Mesothelial cell of epicardium (in vitro differentiated cells): ENCODE measurements around the gene ATAD2B. TPM values are rescaled to one million over a fixed set of nuclear protein-coding genes. Genes with fewer than 3 reads are reported as not detected.
"Not testable (repeated sequence)": the region's sequence is repeated elsewhere in the genome, so short reads cannot be mapped to it uniquely, and the experiment has no call there.

Experiments
- DNase-seq, 2 experiments: peaks; one replicate each; pipeline ENCODE4 v3.0.0; 2021; ENCODE audit warnings: low spot score in 2 of 2; ENCODE audit not compliant: unreplicated experiment in 2 of 2
- H3K27ac Mint-ChIP-seq: 2 replicates; pipeline ENCODE4 v1.8.0; 2021; ENCODE audit warnings: mixed read lengths
- H3K27me3 Mint-ChIP-seq: 2 replicates; pipeline ENCODE4 v1.8.0; 2021; ENCODE audit warnings: low read depth, mixed read lengths
- H3K36me3 Mint-ChIP-seq: 2 replicates; pipeline ENCODE4 v1.8.0; 2021; ENCODE audit warnings: mixed read lengths
- H3K4me1 Mint-ChIP-seq: 2 replicates; pipeline ENCODE4 v1.8.0; 2021; ENCODE audit warnings: mixed read lengths
- H3K4me3 Mint-ChIP-seq: 2 replicates; pipeline ENCODE4 v1.8.0; 2021; ENCODE audit warnings: mild to moderate bottlenecking, moderate library complexity, mixed read lengths
- H3K9me3 Mint-ChIP-seq: 2 replicates; pipeline ENCODE4 v1.8.0; 2021; ENCODE audit warnings: mixed read lengths
- total RNA-seq: library from RNA; stranded (reverse); gene quantifications from 3 replicates; pipeline ENCODE4 v1.2.1, GENCODE V29; 2021
- TF ChIP-seq, protein P1 (sequence below): fragments of 200-600 bp; sonication (generic); IDR thresholded peaks from one replicate; pipeline ENCODE4 v1.5.0; 2021; ENCODE audit warnings: antibody characterized with exemption; ENCODE audit not compliant: unreplicated experiment

ATAD2B gene
- total RNA-seq, 1 donor from 2014 or later, result 35.6 TPM

DNA sequence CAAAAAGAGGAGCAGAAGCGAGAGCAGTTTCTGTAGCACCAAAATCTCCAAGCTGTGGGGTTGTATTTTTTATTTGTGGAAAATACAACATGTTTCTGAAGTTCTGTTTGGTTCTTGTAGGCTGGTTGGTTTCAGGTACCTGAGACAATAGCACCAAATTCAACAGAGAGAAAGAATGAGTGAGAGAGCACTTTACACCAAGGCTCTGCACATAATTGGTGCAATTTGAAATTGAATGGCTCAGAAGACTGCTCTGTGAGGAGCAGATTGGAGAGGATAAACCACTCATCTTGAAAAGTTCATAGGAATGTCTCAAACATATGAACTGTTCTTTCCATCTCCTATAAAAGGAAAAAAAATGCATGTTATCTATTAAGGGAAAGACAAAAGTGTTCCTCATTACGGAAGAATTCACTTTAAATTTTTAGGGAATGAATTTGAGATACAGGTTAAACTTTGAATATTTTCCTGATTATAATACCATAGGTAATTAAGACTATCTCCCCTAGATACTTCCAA is 175.1 kb downstream of the ATAD2B start:
- no peak overlapping the region for H3K27ac Mint-ChIP-seq
- TF ChIP-seq, protein P1, sequence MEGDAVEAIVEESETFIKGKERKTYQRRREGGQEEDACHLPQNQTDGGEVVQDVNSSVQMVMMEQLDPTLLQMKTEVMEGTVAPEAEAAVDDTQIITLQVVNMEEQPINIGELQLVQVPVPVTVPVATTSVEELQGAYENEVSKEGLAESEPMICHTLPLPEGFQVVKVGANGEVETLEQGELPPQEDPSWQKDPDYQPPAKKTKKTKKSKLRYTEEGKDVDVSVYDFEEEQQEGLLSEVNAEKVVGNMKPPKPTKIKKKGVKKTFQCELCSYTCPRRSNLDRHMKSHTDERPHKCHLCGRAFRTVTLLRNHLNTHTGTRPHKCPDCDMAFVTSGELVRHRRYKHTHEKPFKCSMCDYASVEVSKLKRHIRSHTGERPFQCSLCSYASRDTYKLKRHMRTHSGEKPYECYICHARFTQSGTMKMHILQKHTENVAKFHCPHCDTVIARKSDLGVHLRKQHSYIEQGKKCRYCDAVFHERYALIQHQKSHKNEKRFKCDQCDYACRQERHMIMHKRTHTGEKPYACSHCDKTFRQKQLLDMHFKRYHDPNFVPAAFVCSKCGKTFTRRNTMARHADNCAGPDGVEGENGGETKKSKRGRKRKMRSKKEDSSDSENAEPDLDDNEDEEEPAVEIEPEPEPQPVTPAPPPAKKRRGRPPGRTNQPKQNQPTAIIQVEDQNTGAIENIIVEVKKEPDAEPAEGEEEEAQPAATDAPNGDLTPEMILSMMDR, result no peak
- no peaks in the 10 kb centered on the region for H3K9me3 Mint-ChIP-seq
- peaks cover 25% of the 10 kb centered on the region for H3K4me1 Mint-ChIP-seq
- no peak overlapping the region for H3K4me3 Mint-ChIP-seq
- no peaks in the 10 kb centered on the region for H3K27me3 Mint-ChIP-seq
- no peak for DNase-seq
- peaks cover 24% of the 10 kb centered on the region for H3K36me3 Mint-ChIP-seq

DNA sequence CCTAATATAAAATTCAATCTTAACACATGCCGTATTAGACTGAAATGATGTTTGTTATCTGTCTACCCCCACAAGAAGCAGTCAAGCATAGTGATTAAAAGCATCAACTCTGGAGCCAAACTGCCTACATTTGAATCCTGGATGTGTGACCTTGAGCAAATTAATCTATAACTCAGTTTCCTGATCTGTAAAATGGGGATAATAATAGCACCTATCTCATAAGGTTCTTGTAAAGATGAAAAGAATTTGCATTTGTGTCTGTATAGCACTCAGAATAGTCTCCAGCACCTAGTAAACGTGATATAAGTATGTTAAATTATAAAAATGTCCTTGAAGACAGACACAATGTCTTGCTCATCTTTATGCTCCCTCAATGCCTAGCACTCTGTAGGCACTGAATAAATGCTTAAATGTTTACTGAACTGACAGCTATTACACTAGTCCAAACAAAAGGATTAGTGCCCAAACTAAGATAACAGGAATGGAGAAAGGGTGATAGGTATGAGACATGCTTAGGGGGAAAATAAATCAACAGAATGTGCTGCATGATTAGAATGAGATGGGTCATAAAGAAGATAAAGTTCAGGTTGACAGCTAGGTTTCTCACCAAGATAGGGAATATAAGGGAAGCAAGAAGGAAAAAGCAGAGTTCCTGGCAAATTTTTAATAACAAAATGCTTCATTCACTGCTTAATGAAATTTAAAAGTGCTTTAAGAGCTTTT is 180.6 kb downstream of the ATAD2B start:
- H3K4me3 Mint-ChIP-seq, result no peak overlapping the region
- no peak for DNase-seq
- H3K27ac Mint-ChIP-seq, result no peak overlapping the region
- H3K36me3 Mint-ChIP-seq, result peaks cover 16% of the 10 kb centered on the region
- H3K27me3 Mint-ChIP-seq, result no peaks in the 10 kb centered on the region
- H3K4me1 Mint-ChIP-seq, result no peaks in the 10 kb centered on the region
- TF ChIP-seq, protein P1, result no peak
- no peaks in the 10 kb centered on the region for H3K9me3 Mint-ChIP-seq

DNA sequence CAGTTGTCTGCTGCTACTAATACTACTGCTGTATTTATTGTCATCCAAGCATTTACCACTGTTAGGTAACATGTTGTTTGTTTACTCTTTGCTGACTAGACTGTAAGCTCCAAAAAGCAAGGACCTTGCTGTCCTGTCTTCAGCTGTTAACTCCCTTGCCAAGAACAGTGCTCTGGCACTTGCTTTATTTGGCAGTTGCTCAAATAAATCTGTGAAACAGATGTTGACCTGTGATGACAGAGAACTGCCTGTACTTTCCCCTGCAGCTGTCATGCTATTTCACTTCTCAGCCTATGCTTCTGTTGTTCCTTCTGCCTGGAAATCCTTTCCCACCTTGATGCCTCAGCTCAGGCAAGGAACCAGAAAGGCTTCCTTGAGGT is 181.2 kb downstream of the ATAD2B start:
- Mint-ChIP-seq H3K36me3 (peaks cover 16% of the 10 kb centered on the region), H3K4me1 (no peaks in the 10 kb centered on the region), H3K9me3 (no peaks in the 10 kb centered on the region), H3K4me3 (no peak overlapping the region), H3K27me3 (no peaks in the 10 kb centered on the region), H3K27ac (no peak overlapping the region)
- no peak for DNase-seq
- TF ChIP-seq, protein P1, result no peak

DNA sequence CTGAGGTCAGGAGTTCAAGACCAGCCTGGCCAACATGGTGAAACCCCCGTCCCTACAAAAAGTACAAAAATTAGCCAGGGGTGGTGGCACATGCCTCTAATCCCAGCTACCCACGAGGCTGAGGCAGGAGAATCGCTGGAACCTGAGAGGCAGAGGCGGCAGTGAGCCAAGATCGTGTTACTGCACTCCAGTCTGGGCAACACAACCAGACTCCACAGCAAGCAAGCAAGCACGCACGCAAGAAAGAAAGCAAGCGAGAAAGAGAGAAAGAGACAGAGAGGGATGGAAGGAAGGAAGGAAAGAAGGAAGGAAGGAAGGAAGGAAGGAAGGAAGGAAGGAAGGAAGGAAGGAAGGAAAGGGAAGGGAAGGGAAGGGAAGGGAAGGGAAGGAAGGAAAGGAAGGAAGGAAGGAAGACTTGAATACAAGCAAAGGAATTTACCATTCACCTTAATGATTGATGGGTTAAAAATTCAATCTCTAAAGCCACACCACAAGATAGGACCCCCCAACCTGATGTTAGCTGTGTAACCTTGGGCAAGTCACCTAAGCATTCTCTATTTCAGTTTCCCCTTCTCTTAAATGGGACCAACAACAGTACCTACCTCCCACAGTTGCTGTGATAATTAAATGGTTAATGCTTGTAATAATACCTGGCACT is 181.7 kb downstream of the ATAD2B start:
- Mint-ChIP-seq H3K27ac (no peak overlapping the region), H3K4me3 (no peak overlapping the region), H3K9me3 (no peaks in the 10 kb centered on the region), H3K4me1 (no peaks in the 10 kb centered on the region), H3K36me3 (peaks cover 14% of the 10 kb centered on the region), H3K27me3 (no peaks in the 10 kb centered on the region)
- TF ChIP-seq, protein P1, result no peak
- DNase-seq, result no peak

- H3K4me1 Mint-ChIP-seq, H3K4me3 Mint-ChIP-seq, H3K27ac Mint-ChIP-seq, H3K27me3 Mint-ChIP-seq, DNase-seq: not testable (repeated sequence)
- peaks cover 16% of the 10 kb centered on the region for H3K9me3 Mint-ChIP-seq
- peaks cover 43% of the 10 kb centered on the region for H3K36me3 Mint-ChIP-seq
Measured at GRCh38 chr2:23736783-23737182, 190.1 kb downstream of the ATAD2B start.

GRCh38 chr2:23734416-23734815 is 192.5 kb downstream of the ATAD2B start:
- Mint-ChIP-seq H3K27me3 (no peaks in the 10 kb centered on the region), H3K27ac (no peak overlapping the region), H3K36me3 (peaks cover 41% of the 10 kb centered on the region), H3K4me3 (no peak overlapping the region), H3K9me3 (peaks cover 16% of the 10 kb centered on the region), H3K4me1 (peaks cover 3% of the 10 kb centered on the region)
- DNase-seq, result no peak
- TF ChIP-seq, protein P1, result no peak

DNA sequence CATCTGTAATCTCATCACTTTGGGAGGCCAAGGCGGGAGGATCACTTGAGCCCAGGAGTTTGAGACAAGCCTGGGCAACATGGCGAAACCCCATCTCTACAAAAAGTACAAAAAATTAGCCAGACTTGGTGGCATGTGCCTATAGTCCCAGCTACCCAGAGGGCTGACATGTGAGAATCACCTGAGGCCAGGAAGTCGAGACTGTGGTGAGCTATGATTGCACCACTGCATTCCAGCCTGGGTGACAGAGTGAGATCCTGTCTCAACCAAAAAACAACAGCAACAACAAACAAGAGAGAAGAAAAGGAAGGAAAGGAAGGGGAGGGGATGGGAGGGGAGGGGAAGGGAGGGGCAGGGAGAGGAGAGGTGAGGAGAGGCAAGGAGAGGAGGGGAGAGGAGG is 203.9 kb downstream of the ATAD2B start:
- Mint-ChIP-seq H3K36me3 (peaks cover 44% of the 10 kb centered on the region), H3K9me3 (peaks cover 42% of the 10 kb centered on the region)
- DNase-seq, H3K4me1 Mint-ChIP-seq, H3K27me3 Mint-ChIP-seq, H3K4me3 Mint-ChIP-seq, H3K27ac Mint-ChIP-seq: not testable (repeated sequence)
